CD4-positive, alpha-beta T cell treated with Interleukin-15 for 4 hours (primary cell): ENCODE measurements around the gene HOXA7.
A peak's percentile ranks its signal among the peaks of the same experiment; 100 is the strongest.

Source experiments
- DNase-seq: peaks from one replicate; pipeline ENCODE4 v3.0.0-alpha.2; 2020; ENCODE audit warnings: low spot score

Gene HOXA7

GRCh38 chr7:27133409-27134231 lies 22.9 kb downstream of the HOXA7 start:
- DNase-seq: no peak

- DNase-seq: no peak
Observed at GRCh38 chr7:27132978-27133377, 23.5 kb downstream of the HOXA7 start.

DNA sequence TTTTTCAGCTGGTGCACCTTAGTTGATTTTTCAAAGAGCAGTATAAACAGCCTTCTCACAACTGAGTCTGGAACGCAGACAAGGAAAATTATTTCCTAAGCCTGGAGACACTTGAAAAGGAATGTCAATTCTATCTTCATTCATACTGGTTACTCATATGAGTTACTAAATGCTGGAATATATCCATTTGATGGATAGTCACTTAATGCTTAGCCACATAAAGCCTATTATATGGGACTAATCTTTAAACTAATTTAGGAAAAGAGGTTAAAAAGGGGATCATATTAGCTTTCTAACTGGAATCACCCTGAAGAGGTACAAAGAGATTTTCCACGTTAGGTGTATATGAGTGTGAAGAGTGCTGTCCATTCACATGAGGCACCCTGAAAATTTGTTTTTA lies 24.3 kb downstream of the HOXA7 start:
- DNase-seq: no peak

DNA sequence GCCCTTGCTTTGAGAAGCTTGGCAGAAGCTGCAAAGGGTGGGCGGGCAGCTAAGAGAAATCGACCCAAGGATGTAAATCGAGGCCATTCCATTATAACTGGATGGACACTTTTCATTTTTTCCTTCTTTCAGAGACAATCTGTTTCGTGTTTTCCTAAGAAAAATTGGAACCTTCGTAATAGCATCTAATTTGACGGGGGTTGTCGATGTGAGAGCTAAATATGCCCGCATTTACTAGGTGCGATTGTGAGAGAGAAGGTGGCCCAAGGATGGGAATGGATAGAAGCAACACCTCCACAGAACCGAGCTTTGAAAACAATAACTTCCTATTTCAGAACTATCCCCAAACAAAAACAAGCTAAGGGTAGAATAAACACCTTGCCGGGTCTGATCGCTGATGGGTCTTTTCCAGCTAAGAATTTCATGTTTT lies 25.1 kb downstream of the HOXA7 start:
- DNase-seq: no peak

DNA sequence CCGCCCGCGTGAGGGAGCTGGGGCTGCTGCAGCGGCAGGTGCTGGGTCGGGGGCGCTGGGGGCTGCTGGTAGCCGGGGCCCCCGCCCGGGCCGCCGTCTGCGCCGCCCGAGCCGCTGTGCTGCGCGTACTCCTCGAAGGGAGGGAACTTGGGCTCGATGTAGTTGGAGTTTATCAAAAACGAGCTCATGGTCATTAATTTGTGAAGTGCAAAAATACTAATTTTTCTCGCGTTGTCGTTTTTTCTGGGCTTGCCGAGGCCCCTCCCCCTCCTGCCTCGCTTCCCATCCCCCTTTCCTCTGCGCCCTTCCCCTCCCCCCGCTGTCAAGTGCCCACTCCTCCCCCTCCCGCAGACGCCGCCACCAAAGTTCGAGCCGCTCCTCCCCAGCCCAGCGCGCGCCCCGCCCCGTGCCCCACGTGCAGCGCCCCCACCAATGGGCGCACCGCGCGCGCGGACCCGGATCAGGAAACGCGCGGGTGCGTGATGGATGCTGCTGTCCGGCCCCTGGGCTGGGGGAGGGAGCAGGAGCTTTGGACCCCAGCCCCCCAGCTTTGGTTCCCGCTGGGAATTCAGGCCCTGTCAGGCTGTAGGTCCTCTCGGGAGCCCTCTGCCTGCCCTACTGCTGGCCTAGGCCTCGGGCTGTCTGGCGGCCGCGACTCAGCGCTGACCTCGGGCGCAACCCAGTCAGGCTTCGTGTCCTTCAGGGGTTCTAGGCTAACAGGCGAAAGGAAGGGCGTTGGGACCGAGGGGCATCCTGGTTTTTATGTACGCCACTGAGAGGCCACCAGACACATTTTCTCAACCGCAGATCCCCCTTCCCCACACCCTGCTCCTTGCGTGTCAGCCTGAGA lies 25.7 kb downstream of the HOXA7 start, which contains the start of gene HOXA4:
TSS of gene HOXA4 (minus strand) at position 218 of the 850 bp plus-strand sequence. CDS start at position 194, 24 bp downstream.
- peak; percentile 69 for DNase-seq

GRCh38 chr7:27129729-27130539 lies 26.5 kb downstream of the HOXA7 start:
- DNase-seq: no peak

- DNase-seq: no peak
Observed at GRCh38 chr7:27128776-27129728, 27.4 kb downstream of the HOXA7 start.

DNA sequence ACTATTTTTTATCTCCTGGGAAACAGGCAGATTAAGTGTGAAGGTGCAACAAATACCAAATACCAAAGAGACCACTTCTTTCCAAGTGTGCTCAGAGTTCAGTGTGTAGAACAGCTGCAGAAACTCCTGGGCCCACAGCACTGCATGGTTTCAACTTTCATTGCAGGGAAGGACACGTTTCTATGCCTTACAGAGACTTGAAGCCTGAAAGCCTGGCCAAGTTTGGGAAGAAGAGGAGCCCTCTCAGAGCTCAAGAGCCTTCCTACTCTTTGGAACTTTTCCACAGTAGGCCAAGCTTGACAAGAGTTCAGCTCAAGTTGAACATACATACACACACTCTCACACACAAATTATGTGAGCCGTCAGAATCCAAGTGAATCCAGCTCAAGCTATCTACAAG lies 28.4 kb downstream of the HOXA7 start:
- DNase-seq: no peak

DNA sequence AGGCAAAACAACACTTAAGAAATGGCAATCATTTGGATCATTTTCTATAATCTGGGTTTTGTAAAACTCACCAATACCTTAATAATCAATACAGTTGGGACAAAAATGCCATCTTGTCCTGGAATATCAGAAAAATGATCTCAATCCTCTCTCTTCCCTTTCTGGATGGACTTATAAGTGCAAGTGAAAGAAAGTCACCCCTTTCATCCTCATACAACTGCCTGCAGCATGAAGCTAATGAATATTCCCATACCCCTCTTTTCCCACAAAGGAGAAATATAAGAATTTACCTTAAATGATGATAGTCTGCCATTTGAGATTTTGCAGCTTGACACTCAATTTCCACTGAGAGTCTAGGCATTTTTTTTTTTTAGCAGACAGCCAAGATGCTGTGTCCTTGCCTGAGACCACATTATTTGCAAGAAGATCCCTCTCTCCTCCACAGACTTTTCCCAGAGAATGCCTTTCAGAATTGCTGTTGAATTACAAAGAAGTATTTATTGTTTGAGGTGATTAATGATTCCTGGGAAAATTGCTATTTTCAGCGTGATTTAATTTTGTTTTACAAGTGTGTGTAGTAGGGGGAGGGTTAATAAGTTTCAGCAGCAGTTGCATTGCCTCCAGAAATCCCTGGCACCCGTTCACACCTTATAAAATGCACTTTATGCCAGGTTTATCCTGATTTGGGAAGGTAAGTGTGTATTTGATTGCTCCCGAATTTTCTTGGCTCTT lies 29.7 kb downstream of the HOXA7 start:
- DNase-seq: no peak

DNA sequence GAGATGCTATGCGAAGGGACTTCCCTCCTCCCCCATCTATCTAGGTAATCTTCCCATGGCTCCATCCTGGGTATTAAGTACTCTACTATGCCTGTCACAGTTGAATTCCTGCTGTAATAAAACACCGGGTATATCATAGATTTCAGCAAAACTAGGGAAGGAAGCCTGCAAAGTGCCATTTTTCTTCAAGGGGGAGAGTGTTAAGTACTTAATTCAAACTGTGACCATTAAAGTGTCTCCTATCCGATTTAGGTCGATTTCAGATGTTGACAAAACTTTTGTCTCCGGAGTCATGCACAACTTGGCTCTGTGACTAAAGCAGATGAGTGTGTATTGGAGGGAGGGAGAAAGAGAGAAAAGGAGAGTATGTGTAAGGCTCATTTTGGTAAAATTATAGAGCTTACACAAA lies 30.5 kb downstream of the HOXA7 start:
- DNase-seq: no peak

GRCh38 chr7:27124902-27125689 lies 31.4 kb downstream of the HOXA7 start:
- DNase-seq: no peak

DNA sequence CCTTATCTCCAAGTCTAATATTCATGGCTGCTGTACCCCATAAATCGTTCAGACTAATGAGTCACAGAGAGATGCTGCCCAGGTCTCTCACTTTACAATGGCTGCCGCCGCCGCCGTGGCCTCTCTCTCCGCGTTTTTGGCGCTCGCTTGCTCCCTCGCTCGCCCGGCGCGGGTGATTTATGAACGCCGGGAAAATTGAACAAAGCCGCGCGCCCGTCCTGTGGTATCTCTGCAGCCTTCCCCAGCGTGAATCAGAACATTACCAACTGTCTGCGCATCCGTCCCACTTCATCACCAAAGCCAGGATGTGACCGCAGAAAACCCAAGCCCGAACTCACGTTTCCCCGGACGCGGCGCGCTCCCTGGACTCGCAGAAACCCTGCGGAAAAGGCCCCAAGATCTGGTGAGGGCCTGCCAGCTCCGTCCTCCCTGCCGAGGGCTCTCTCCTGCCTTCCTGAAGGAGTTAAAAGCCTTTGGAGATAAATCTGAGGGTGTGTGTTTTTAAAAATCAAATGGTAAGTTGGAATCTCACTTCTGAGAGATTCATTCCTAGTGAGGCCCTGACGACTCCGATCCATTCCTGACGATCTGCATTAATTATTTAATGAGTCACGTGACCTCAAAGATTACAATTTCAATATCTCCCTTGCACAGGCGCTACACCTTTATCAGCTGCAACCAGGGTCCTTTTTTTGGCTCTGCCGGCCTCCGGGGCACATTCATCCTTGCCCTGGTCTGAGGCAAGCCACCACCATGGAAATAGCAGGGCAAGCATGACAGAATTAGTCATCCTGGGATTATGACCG lies 32.2 kb downstream of the HOXA7 start:
- DNase-seq: no peak

DNA sequence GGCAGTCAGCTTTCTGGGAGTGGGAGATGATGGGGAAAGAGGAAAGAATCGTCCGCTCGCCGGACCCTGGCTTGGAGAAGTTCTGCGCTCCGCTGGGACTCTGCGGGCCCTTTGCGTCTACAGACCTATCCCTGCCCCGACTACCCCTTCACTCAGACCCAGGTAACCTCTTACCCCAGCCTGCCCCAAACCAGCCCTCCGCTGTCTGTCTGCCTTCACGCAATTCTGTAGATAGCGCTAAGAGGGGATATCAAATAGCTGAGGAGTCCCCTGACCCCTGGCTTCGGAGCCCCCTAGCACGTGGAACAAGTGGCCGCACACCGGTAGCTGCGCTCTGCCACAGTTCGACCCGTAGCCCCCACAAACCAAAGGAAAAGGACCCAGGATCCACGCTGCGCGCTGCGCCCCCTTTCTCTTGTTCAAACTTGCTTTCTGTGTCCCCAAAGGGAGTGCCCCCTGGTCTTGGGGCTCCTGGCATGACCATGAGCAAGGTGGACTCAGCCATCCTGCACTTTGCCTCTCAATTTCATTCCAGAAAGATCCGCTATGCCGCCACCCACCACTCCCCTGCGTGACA lies 32.9 kb downstream of the HOXA7 start:
- DNase-seq: no peak

- no peak for DNase-seq
Observed at GRCh38 chr7:27123007-27123476, 33.4 kb downstream of the HOXA7 start.

DNA sequence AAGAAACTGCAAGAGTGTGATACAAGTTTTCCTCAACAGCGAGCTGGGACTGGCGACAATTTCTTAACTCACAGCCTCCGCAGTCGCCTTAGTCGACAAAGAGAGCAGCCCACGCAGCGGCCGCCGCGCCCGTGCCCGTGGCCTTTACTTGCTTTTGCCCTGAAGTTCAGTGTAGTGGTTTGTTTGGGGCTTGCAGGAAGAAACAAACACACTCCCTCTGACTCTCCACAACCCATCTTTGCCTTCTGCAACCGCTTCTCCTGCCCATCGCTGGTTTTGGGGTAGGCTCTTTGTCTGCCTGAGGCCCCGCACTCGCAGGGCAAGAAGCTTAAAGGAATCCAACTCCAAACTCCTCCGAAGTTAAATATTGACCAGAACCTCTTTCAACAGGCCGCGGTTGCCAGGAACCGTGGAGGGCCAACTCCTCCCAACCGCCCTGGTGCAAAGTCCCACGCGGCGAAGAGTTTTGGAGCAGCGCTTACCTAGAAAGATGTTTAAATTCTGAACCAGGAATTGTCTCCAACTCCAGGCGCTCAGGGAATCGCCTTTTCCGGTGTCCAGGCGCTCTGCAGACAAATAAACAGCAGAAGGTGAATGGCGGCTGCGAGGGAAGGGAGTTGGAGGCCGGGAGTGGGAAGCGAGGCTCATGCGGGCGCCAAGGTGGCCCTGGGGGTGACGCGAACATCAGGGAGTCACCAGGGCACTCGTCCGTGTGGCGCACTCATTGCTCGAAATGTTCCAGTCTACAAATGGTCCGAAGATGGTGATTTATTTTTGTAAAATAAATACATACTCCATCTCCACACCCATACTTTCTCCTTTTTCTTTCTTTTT lies 34.2 kb downstream of the HOXA7 start:
- DNase-seq: no peak

DNA sequence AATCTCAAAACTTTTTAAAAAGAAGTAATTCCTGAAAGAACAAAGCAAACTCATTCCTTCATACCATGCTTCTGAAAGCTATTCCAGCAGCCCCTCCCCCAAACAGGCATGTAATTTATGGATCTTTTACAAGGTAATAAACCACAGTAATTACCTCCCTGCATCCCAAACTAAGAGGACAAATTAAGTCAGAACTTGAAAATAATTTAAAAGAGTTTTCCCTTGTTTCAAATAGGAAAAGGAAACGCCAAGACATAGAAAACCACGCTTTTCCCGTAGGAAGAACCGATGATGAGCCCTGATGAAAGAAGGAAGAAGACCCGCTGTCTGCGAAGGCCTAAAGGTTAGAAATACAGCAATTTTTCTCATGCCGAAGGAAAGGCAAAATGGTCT lies 34.8 kb downstream of the HOXA7 start:
- DNase-seq: no peak

GRCh38 chr7:27119412-27119911 lies 37.0 kb downstream of the HOXA7 start:
- no peak for DNase-seq
